SK-N-MC (cell line): Measurements from ENCODE around the gene RDH5.

Source experiments
- DNase-seq: peaks from one replicate; pipeline ENCODE4 v3.0.0-alpha.2; 2011; ENCODE audit warnings: low read depth, low spot score
- H3K27ac ChIP-seq: fragments of 200-600 bp; sonication (generic); 2 replicates; pipeline ENCODE4 v1.5.1; 2016; ENCODE audit warnings: mixed run types
- H3K36me3 ChIP-seq: fragments of 200-600 bp; sonication (generic); 2 replicates; pipeline ENCODE4 v1.6.1; 2017; ENCODE audit warnings: antibody characterized with exemption, low read length, mixed read lengths; ENCODE audit not compliant: insufficient read depth
- H3K4me3 ChIP-seq: fragments of 200-600 bp; sonication (generic); 2 replicates; pipeline ENCODE4 v1.5.1; 2016
- H3K9ac ChIP-seq: fragments of 200-600 bp; sonication (generic); 2 replicates; pipeline ENCODE4 v1.8.0; 2017; ENCODE audit warnings: mixed run types, mixed read lengths; ENCODE audit not compliant: insufficient read length
- H3K9me3 ChIP-seq: fragments of 200-600 bp; sonication (generic); 2 replicates; pipeline ENCODE4 v1.6.1; 2017; ENCODE audit warnings: low read depth, mild to moderate bottlenecking, antibody characterized with exemption, low read length, moderate library complexity, mixed read lengths
- EZH2 ChIP-seq: fragments of 200-600 bp; sonication (generic); IDR thresholded peaks from one replicate; pipeline ENCODE4 v1.6.1; 2017; ENCODE audit warnings: antibody characterized with exemption
- FOXP2 ChIP-seq: optimal IDR thresholded peaks from 2 replicates; pipeline ENCODE3; 2011; ENCODE audit warnings: mild to moderate bottlenecking, moderate library complexity; ENCODE audit not compliant: insufficient read depth; ENCODE audit errors: extremely low read length, control extremely low read depth
- POLR2AphosphoS5 ChIP-seq: IDR thresholded peaks from 2 replicates; pipeline ENCODE4 v1.6.1; 2012; ENCODE audit warnings: mild to moderate bottlenecking, low read depth, low read length, borderline replicate concordance

Gene RDH5

GRCh38 chr12:55727643-55728185 is 7.5 kb downstream of the RDH5 start:
- Histone ChIP-seq H3K27ac (no peak overlapping the region), H3K36me3 (peaks cover 32% of the 10 kb centered on the region), H3K9ac (peak overlapping the region; percentile 87), H3K9me3 (no peaks in the 10 kb centered on the region), H3K4me3 (peak overlapping the region; percentile 87)
- TF ChIP-seq EZH2 (no peak), FOXP2 (no peak), POLR2AphosphoS5 (no peak)
- no peak for DNase-seq

- TF ChIP-seq POLR2AphosphoS5 (no peak; the same call in 1 of the 2 replicates), EZH2 (no peak), FOXP2 (no peak)
- Histone ChIP-seq H3K9ac (peak overlapping the region; percentile 87), H3K9me3 (no peaks in the 10 kb centered on the region), H3K27ac (peak overlapping the region; percentile 65), H3K4me3 (peak overlapping the region; percentile 87), H3K36me3 (peaks cover 32% of the 10 kb centered on the region)
- DNase-seq, result no peak
Measured at GRCh38 chr12:55728186-55728938, 8.2 kb downstream of the RDH5 start.

GRCh38 chr12:55728939-55729818 is 9.0 kb downstream of the RDH5 start, which contains the start of gene CD63:
CD63 (minus strand) TSS chr12:55729009; CDS start chr12:55728341, 668 bp downstream.
- TF ChIP-seq FOXP2 (no peak), POLR2AphosphoS5 (peak; percentile 71), EZH2 (no peak)
- peak within 1 kb of the TSS; percentile 87 for H3K4me3 ChIP-seq
- DNase-seq, result no peak
- no peaks in the 10 kb centered on the region for H3K9me3 ChIP-seq
- H3K9ac ChIP-seq, result peak within 1 kb of the TSS; percentile 87
- H3K27ac ChIP-seq, result peak within 1 kb of the TSS; percentile 65
- H3K36me3 ChIP-seq, result peaks cover 27% of the 10 kb centered on the region

GRCh38 chr12:55729819-55730818 is 9.9 kb downstream of the RDH5 start:
- DNase-seq, result no peak
- Histone ChIP-seq H3K9ac (no peak overlapping the region), H3K4me3 (peak overlapping the region; percentile 87), H3K9me3 (no peaks in the 10 kb centered on the region), H3K27ac (peak overlapping the region; percentile 46), H3K36me3 (peaks cover 19% of the 10 kb centered on the region)
- TF ChIP-seq EZH2, result no peak

GRCh38 chr12:55732288-55732687 is 12.1 kb downstream of the RDH5 start:
- H3K9ac ChIP-seq, result no peak overlapping the region
- no peak overlapping the region for H3K4me3 ChIP-seq
- no peaks in the 10 kb centered on the region for H3K36me3 ChIP-seq
- no peak overlapping the region for H3K27ac ChIP-seq
- DNase-seq, result no peak
- TF ChIP-seq POLR2AphosphoS5, result no peak
- TF ChIP-seq EZH2, result no peak
- TF ChIP-seq FOXP2, result no peak
- H3K9me3 ChIP-seq, result no peaks in the 10 kb centered on the region

- TF ChIP-seq EZH2 (no peak), FOXP2 (no peak), POLR2AphosphoS5 (no peak)
- Histone ChIP-seq H3K4me3 (no peak overlapping the region), H3K27ac (no peak overlapping the region), H3K9me3 (no peaks in the 10 kb centered on the region), H3K36me3 (no peaks in the 10 kb centered on the region), H3K9ac (no peak overlapping the region)
- no peak for DNase-seq
Measured at GRCh38 chr12:55733021-55733555, 12.9 kb downstream of the RDH5 start.

- no peak for TF ChIP-seq FOXP2
- TF ChIP-seq EZH2, result no peak
- no peak for TF ChIP-seq POLR2AphosphoS5
- H3K9me3 ChIP-seq, result no peaks in the 10 kb centered on the region
- H3K36me3 ChIP-seq, result no peaks in the 10 kb centered on the region
- H3K27ac ChIP-seq, result no peak overlapping the region
- H3K9ac ChIP-seq, result no peak overlapping the region
- no peak for DNase-seq
- H3K4me3 ChIP-seq, result no peak overlapping the region
Measured at GRCh38 chr12:55733858-55734257, 13.7 kb downstream of the RDH5 start.
